Spleen (tissue), 7 donors: Measurements from ENCODE around the gene RRBP1.

ENCODE experiments used
- CTCF ChIP-seq, 11 experiments: fragments of 200-600 bp in 7 of 11; fragments of 450-650 bp in 4 of 11; sonication (generic) in 4 of 11; IDR thresholded peaks in 8 of 11; conservative IDR thresholded peaks in 3 of 11; 1 replicate in 7 of 11; 2 replicates in 4 of 11; pipeline versions ENCODE4 v1.4.0 to v1.8.0; 2016 to 2021; ENCODE audit warnings: antibody characterized with exemption in 11 of 11, inconsistent platforms in 4 of 11, mild to moderate bottlenecking in 1 of 11
- POLR2A ChIP-seq, 3 donors: fragments of 450-650 bp; IDR thresholded peaks; one replicate each; pipeline ENCODE4 v1.5.1; 2017; ENCODE audit warnings: antibody characterized with exemption in 3 of 3, mild to moderate bottlenecking in 1 of 3
- POLR2AphosphoS5 ChIP-seq, 3 donors: sonication (generic); formaldehyde crosslinking; IDR thresholded peaks; one replicate each; pipeline ENCODE4 v1.5.1; 2017; ENCODE audit warnings: antibody characterized with exemption in 3 of 3
- donor health status: DM: no; HTN: no; CAD: no; lungs with moderate emphysema.
- donor health status: DM: no; HTN: no; CAD: no.
- donor health status: DM: no; HTN: no; CAD: no.

- no peak for TF ChIP-seq CTCF (IDR thresholded peaks at IDR 0.05 in 8 of 11, conservative IDR thresholded peaks at IDR 0.05 in 3 of 11)
- no peak for TF ChIP-seq POLR2A (IDR thresholded peaks at IDR 0.05)
- no peak for TF ChIP-seq POLR2AphosphoS5 (IDR thresholded peaks at IDR 0.05)
Observed at GRCh38 chr20:17727351-17727750, 45.3 kb upstream of the RRBP1 start.
